Fibroblast of mammary gland (primary cell): Measurements from ENCODE around the gene TMEM232.
A peak's percentile ranks its signal among the peaks of the same experiment; 100 is the strongest.

ENCODE experiments used
- DNase-seq: peaks from one replicate; pipeline ENCODE4 v3.0.0-alpha.2; 2010; ENCODE audit warnings: low read depth
- H3K4me3 ChIP-seq: 2 replicates; pipeline ENCODE4 v1.5.1; 2011; ENCODE audit warnings: low read depth, mild to moderate bottlenecking, low read length, moderate library complexity; ENCODE audit not compliant: control insufficient read depth
- CTCF ChIP-seq: conservative IDR thresholded peaks from 2 replicates; pipeline ENCODE4 v1.5.1; 2011; ENCODE audit warnings: low read depth, low read length, inconsistent platforms; ENCODE audit not compliant: control insufficient read depth, insufficient read depth

Gene TMEM232

GRCh38 chr5:110510146-110510545 is 216.3 kb downstream of the TMEM232 start:
- H3K4me3 ChIP-seq, result no peak overlapping the region
- no peak for TF ChIP-seq CTCF
- DNase-seq, result no peak

- no peak for TF ChIP-seq CTCF
- no peak for DNase-seq
- H3K4me3 ChIP-seq, result no peak overlapping the region
Measured at GRCh38 chr5:110507972-110508371, 218.5 kb downstream of the TMEM232 start.

- TF ChIP-seq CTCF, result no peak
- no peak for DNase-seq
Measured at GRCh38 chr5:110506378-110506777, 220.1 kb downstream of the TMEM232 start.

GRCh38 chr5:110496276-110496675 is 230.2 kb downstream of the TMEM232 start:
- DNase-seq, result no peak
- TF ChIP-seq CTCF, result no peak
- no peak overlapping the region for H3K4me3 ChIP-seq

More at GRCh38 chr5:110506378-110506777, 220.1 kb downstream of the TMEM232 start:
- no peak overlapping the region for H3K4me3 ChIP-seq

- DNase-seq, result no peak
- no peak for TF ChIP-seq CTCF
- H3K4me3 ChIP-seq, result no peak overlapping the region
Measured at GRCh38 chr5:110492446-110492845, 234.0 kb downstream of the TMEM232 start.

GRCh38 chr5:110478895-110479294 is 247.6 kb downstream of the TMEM232 start:
- DNase-seq, result peak; percentile 79
- no peak for TF ChIP-seq CTCF
- H3K4me3 ChIP-seq, result no peak overlapping the region

GRCh38 chr5:110477911-110478310 is 248.6 kb downstream of the TMEM232 start:
- peak; percentile 11 for DNase-seq
- H3K4me3 ChIP-seq, result no peak overlapping the region
- no peak for TF ChIP-seq CTCF
